ENCODE data around the gene CALML3. TPM values are rescaled to one million over a fixed set of nuclear protein-coding genes. Genes with fewer than 3 reads are reported as not detected.

CALML3 gene
- total RNA-seq, 2 experiments from 2014 or later = not detected

DNA sequence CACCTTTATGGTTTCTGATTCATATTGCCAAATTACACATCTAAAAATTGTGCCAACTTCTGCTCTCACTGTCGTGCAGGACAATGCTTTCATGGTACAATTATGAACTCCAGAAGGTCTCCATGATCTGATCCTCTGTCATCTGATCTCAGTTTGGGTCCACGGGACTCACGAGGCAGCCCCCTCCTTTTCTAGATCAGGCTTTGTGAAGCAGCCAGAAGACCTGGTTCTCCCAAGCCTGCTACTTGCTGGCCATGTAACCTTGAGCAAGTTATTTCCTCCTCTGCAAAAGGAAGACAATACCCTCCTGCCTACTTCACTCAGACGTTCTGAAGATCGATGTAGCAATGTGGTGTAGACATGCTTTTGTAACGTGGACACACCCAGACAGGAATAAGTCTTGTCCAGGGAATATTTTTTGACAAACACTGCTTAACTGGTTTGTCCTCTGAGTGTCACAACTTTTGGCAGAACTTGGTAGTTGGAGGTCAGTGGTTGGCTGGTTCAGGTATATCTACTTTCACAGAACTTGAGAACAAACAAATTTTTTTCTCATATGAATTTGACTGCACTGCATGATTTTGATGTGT, 19.6 kb downstream of the CALML3 start:
- intact Hi-C loops (cut with micrococcal nuclease; ENCODE audit: unreplicated experiment) = no loop called here

DNA sequence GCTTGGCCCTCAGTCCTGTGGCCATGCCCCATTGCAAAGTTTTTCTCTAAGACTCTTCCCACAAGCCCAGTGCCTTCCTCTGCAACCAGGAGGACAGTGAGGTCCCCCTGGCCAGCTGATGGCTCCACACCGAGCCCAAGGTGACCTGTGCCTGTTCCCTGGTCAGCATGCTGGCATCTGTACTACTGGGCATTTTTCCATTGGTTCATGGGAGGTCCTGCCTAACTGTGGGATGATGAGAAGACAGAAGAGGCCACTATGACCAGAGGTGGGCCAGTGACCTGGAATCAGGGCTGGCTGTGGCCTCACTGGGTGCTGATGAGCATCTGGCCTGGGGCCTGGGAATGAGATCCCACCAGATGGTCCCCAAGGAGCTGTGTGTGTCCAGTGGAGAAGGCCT, 20.2 kb downstream of the CALML3 start:
- Histone ChIP-seq H3K4me2 (ENCODE audit: low read length) (no peak overlapping the region), H4K20me1 (ENCODE audit: insufficient read depth, low read length) (no peaks in the 10 kb centered on the region), H3K36me3 (ENCODE audit: insufficient read depth, low read length) (no peaks in the 10 kb centered on the region), H3K27ac (ENCODE audit: low read depth, low read length, poor library complexity, severe bottlenecking) (no peak overlapping the region), H3K79me2 (ENCODE audit: insufficient read depth, low read depth, low read length) (no peaks in the 10 kb centered on the region), H3K9me2 (ENCODE audit: insufficient read depth, low read length) (no peaks in the 10 kb centered on the region), H3K4me3 (ENCODE audit: low read depth, low read length, poor library complexity, severe bottlenecking) (no peak overlapping the region), H3K9me3 (ENCODE audit: low read length) (peaks cover 10% of the 10 kb centered on the region), H3K4me1 (ENCODE audit: insufficient read depth, low read length, poor library complexity, severe bottlenecking) (no peaks in the 10 kb centered on the region), H2AFZ (ENCODE audit: low read length) (no peak overlapping the region)
- intact Hi-C loops (cut with micrococcal nuclease; ENCODE audit: unreplicated experiment) = no loop called here
- no TSS peak for BruUV-seq (replicated peaks)
- ChIA-PET CTCF (ENCODE audit: unreplicated experiment) (no interaction called here), POLR2A (no interaction called here)
- DNase-seq (ENCODE audit: low spot score) = no peak
- no peak for TF ChIP-seq EZH2phosphoT487 (IDR thresholded peaks at IDR 0.05; ENCODE audit: borderline replicate concordance, low read depth, low read length)
- TF ChIP-seq, protein P1, sequence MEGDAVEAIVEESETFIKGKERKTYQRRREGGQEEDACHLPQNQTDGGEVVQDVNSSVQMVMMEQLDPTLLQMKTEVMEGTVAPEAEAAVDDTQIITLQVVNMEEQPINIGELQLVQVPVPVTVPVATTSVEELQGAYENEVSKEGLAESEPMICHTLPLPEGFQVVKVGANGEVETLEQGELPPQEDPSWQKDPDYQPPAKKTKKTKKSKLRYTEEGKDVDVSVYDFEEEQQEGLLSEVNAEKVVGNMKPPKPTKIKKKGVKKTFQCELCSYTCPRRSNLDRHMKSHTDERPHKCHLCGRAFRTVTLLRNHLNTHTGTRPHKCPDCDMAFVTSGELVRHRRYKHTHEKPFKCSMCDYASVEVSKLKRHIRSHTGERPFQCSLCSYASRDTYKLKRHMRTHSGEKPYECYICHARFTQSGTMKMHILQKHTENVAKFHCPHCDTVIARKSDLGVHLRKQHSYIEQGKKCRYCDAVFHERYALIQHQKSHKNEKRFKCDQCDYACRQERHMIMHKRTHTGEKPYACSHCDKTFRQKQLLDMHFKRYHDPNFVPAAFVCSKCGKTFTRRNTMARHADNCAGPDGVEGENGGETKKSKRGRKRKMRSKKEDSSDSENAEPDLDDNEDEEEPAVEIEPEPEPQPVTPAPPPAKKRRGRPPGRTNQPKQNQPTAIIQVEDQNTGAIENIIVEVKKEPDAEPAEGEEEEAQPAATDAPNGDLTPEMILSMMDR (conservative IDR thresholded peaks at IDR 0.05; ENCODE audit: low read length) = no peak

More for the DNA sequence above, 19.6 kb downstream of the CALML3 start:
- CTCF ChIA-PET (ENCODE audit: unreplicated experiment) = no interaction called here
- H3K36me3 ChIP-seq (ENCODE audit: insufficient read depth, low read length) = no peaks in the 10 kb centered on the region
- H4K20me1 ChIP-seq (ENCODE audit: insufficient read depth, low read length) = no peaks in the 10 kb centered on the region
- POLR2A ChIA-PET = no interaction called here
- H3K79me2 ChIP-seq (ENCODE audit: insufficient read depth, low read depth, low read length) = no peaks in the 10 kb centered on the region
- H2AFZ ChIP-seq (ENCODE audit: low read length) = no peak overlapping the region
- TF ChIP-seq, protein P1 (conservative IDR thresholded peaks at IDR 0.05; ENCODE audit: low read length) = no peak
- TF ChIP-seq EZH2phosphoT487 (IDR thresholded peaks at IDR 0.05; ENCODE audit: borderline replicate concordance, low read depth, low read length) = no peak
- H3K4me3 ChIP-seq (ENCODE audit: low read depth, low read length, poor library complexity, severe bottlenecking) = no peak overlapping the region
- no TSS peak for BruUV-seq (replicated peaks)
- no peaks in the 10 kb centered on the region for H3K4me1 ChIP-seq (ENCODE audit: insufficient read depth, low read length, poor library complexity, severe bottlenecking)
- no peak overlapping the region for H3K4me2 ChIP-seq (ENCODE audit: low read length)
- H3K9me2 ChIP-seq (ENCODE audit: insufficient read depth, low read length) = no peaks in the 10 kb centered on the region
- DNase-seq (ENCODE audit: low spot score) = no peak
- peaks cover 10% of the 10 kb centered on the region for H3K9me3 ChIP-seq (ENCODE audit: low read length)
- H3K27ac ChIP-seq (ENCODE audit: low read depth, low read length, poor library complexity, severe bottlenecking) = no peak overlapping the region

DNA sequence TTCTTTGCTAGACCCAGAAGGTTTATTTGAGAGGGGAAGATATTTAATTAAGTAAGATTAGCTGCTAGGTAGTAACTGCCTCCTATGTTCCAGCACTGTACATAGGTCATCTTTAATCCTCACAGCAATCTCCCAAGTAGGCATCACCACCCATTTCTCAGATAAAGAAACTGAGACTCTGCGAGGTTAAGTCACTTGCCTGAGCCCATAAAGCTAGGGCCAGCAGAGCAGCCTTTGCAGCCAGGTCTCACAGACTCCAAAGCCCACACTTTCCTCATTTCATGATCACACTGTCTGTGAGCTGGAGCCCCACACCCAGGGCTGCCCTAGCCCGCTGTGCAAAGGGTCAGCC, 20.6 kb downstream of the CALML3 start:
- H3K4me1 ChIP-seq (ENCODE audit: insufficient read depth, low read length, poor library complexity, severe bottlenecking) = no peaks in the 10 kb centered on the region
- no peaks in the 10 kb centered on the region for H3K79me2 ChIP-seq (ENCODE audit: insufficient read depth, low read depth, low read length)
- H3K36me3 ChIP-seq (ENCODE audit: insufficient read depth, low read length) = no peaks in the 10 kb centered on the region
- CTCF ChIA-PET (ENCODE audit: unreplicated experiment) = no interaction called here
- peaks cover 10% of the 10 kb centered on the region for H3K9me3 ChIP-seq (ENCODE audit: low read length)
- DNase-seq (ENCODE audit: low spot score) = no peak
- no peak overlapping the region for H2AFZ ChIP-seq (ENCODE audit: low read length)
- no peak overlapping the region for H3K4me2 ChIP-seq (ENCODE audit: low read length)
- H3K4me3 ChIP-seq (ENCODE audit: low read depth, low read length, poor library complexity, severe bottlenecking) = no peak overlapping the region
- no TSS peak for BruUV-seq (replicated peaks)
- no peak for TF ChIP-seq EZH2phosphoT487 (IDR thresholded peaks at IDR 0.05; ENCODE audit: borderline replicate concordance, low read depth, low read length)
- TF ChIP-seq, protein P1 (conservative IDR thresholded peaks at IDR 0.05; ENCODE audit: low read length) = no peak
- intact Hi-C loops (cut with micrococcal nuclease; ENCODE audit: unreplicated experiment) = no loop called here
- no peaks in the 10 kb centered on the region for H3K9me2 ChIP-seq (ENCODE audit: insufficient read depth, low read length)
- H3K27ac ChIP-seq (ENCODE audit: low read depth, low read length, poor library complexity, severe bottlenecking) = no peak overlapping the region
- POLR2A ChIA-PET = interaction anchor here (0.6 kb wide), 1 partner anchor 1138 kb away, joined by 3 read pairs; no protein-coding TSS in a partner anchor
- H4K20me1 ChIP-seq (ENCODE audit: insufficient read depth, low read length) = no peaks in the 10 kb centered on the region
